ENCODE measurements around the gene NT5C.

NT5C gene

GRCh38 chr17:75114552-75115314, 16.8 kb downstream of the NT5C start:
- DNase-seq, result no peak

DNA sequence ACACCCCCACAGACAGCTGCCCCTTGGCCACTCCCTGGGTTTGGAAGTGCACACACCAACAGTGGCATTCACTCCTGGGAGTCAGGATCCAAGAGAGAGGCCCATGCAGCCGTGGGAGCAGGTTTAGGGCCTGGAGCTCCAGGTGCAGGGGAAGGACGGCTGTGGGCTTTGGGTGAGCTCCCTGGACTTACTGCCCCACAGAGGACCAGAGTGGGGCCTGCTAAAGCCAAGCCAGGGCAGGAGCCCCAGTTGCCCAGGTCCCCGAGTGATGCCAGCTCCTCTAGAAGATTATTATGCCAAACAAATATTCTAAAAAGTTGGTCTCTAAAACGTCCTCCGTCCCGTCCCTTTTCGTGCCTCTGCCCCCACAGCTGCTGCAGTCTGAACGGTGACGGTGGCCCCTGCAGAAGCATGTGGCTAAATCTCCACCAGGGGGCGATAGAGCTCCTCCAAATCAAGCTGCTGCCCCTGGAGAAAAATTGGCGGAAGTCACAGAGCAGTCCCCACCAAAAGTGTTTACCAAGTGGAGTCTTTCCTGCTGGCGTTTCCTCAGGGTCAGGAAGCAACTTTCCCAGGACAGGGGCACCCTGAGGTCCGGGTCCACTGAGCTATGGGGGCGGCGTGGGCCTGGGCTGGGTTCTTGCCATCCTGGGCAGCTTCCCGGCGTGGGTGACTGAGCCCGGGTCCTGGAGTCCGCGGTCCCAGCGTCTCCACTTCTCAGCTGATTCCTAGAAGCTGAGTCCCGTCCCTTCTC, 17.6 kb downstream of the NT5C start:
- peak; percentile 70 to 92 for DNase-seq

DNA sequence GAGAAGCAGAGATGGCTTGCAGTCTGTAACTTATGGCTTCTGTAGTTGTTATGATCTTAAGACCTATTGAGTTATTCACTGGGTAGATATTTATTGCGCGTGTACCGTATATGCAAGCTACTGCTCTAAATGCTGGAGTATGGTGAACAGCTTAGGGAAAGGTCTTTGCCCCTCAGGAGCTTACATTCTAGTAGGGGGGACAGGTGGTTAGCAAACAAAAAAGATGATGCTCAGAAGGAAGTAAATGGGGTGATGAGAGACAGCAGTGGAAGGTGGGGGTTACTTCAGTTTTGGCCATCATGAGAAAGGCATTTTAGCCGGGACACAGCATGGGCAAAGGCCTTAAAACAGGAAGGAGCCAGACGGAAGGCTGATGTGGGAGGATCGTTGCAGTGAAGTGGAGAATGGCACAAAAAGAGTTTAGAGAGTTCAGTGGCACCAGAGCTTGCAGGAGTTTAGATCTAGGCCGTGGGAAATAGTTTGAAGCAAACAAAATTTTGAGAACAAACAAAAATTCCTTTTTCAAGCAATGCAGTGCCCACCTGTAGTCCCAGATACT, 19.7 kb downstream of the NT5C start:
- DNase-seq, result no peak

GRCh38 chr17:75110234-75110937, 21.2 kb downstream of the NT5C start:
- DNase-seq, result peak in 1 of 2 experiments; percentile 43

- DNase-seq, result peak; percentile 82 to 96
Observed at GRCh38 chr17:75109407-75110233, 21.9 kb downstream of the NT5C start, which contains the start of gene ARMC7. Gene ARMC7, plus strand, starts transcription at chr17:75109969. Its CDS starts 320 bp downstream, at chr17:75110289.

GRCh38 chr17:75109046-75109406, 22.5 kb downstream of the NT5C start:
- no peak for DNase-seq

DNA sequence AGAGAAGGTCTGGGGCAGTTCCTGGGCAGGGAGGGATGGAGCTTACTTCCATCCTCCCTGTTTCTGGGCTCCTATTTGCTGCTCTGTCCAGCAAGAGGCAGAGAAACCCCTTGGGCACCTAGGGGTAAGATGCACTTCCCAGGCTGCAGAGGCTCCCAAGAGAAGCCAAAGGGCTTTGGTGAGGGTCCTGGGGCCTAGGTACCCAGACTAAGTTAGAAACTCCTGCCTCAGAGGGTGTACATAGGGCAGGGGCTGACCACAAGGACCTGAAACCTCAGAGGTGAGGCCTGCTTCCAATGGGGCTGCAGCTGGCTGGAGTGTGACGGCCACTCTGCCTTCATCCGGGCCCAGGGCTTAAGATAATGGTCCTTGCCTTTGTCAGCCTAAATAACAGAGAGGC, 23.3 kb downstream of the NT5C start:
- DNase-seq, result no peak

GRCh38 chr17:75105126-75106080, 26.1 kb downstream of the NT5C start:
- DNase-seq, result peak; percentile 69 to 86

DNA sequence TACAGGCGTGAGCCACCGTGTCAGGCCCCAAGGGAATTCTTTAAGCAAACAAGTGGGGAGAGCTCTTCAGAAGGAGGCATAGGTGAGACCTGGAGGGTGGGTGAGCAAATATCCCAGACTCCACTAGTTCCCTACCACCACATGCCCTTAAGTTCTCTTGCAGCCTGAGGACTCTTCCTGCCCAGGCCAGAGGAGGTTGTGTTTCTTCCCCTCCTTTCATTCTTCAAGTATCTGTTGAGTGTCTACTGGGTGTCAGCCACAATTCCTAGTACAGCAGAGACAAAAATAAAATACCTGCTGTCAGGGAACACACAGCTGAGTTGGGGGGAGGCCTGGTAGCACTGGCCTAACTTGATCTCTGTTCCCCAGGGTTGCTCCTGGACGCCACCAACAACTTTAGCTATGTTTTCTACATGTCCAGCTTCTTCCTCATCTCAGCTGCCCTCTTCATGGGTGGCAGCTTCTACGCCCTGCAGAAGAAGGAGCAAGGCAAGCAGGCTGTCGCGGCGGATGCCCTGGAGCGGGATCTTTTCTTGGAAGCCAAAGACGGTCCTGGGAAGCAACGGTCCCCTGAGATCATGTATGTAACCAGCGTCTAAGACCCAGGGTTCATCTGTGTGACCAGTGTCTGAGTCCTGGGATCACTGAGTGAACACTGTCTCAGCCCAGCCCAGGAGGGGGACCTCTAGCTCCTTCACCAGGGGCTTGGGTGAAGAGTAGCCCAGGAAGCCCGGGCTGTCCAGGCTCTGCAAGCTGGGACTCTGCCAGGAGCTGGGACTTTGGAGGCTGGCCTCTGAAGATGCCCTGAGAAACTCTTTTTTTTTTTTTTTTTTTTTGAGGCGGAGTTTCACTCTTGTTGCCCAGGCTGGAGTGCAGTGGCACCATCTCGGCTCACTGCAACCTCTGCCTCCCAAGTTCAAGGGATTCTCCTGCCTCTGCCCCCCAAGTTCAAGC, 27.7 kb downstream of the NT5C start:
- no peak for DNase-seq

- peak; percentile 23 to 49 for DNase-seq
Observed at GRCh38 chr17:75102385-75102821, 29.1 kb downstream of the NT5C start.

GRCh38 chr17:75099881-75100595, 31.5 kb downstream of the NT5C start:
- no peak for DNase-seq

GRCh38 chr17:75098861-75099260, 32.7 kb downstream of the NT5C start:
- no peak for DNase-seq

DNA sequence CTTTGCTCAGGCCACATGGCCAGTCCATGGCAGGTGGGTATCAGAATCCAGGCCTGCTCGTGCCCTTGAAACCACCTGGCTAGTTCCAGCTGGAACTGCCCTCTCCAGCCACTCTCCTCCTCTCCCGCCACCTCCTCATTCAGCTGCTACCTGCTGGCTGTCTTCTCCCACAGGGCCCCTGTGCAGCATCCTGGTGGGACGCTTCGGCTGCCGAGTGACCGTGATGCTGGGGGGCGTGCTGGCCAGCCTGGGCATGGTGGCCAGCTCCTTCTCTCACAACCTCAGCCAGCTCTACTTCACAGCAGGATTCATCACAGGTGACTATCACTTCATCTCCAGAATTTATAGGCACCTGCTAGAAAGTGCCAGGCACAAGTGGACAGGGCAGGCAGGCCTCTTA, 33.7 kb downstream of the NT5C start:
- DNase-seq, result no peak

GRCh38 chr17:75096082-75096625, 35.4 kb downstream of the NT5C start:
- no peak for DNase-seq

- DNase-seq, result no peak
Observed at GRCh38 chr17:75094871-75095399, 36.6 kb downstream of the NT5C start.

- no peak for DNase-seq
Observed at GRCh38 chr17:75093548-75094158, 37.9 kb downstream of the NT5C start.

- no peak for DNase-seq
Observed at GRCh38 chr17:75091855-75092327, 39.7 kb downstream of the NT5C start.

All from NCI-H526 (cell line).